ENCODE results near the gene CAD. TPM values are rescaled to one million over a fixed set of nuclear protein-coding genes. Genes with fewer than 3 reads are reported as not detected.

The CAD gene
- total RNA-seq, 1 experiment from 2014 or later, result 66.5 TPM

DNA sequence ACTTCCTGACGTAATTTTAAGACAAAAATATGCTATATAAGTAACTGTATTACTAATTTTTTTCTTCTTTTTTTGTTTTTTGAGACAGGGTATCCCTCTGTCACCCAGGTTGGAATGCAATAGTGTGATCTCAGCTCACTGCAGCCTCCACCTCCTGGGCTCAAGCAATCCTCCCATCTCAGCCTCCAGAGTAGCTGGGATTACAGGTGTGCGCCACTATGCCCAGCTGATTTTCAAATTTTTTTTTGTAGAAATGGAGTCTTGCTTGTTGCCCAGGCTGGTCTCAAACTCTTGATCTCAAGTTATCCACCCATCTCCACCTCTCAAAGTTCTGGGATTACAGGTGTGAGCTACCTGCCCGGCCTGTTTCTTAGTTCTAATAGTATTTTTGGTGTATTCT, 38.7 kb upstream of the CAD start:
- ChIA-PET POLR2A (interaction anchor here (0.6 kb wide), 1 partner anchor 44 kb away, joined by 3 read pairs; no protein-coding TSS in a partner anchor), CTCF (interaction anchor here (0.7 to 1.5 kb wide), 2 partner anchors 9 to 125 kb away, joined by 3 to 7 read pairs; no protein-coding TSS in a partner anchor)
- H3K36me3 Mint-ChIP-seq (ENCODE audit: insufficient read depth, unreplicated experiment), result no peaks in the 10 kb centered on the region
- H3K4me3 Mint-ChIP-seq (ENCODE audit: unreplicated experiment), result no peak overlapping the region
- H3K27me3 Mint-ChIP-seq (ENCODE audit: insufficient read depth, unreplicated experiment), result no peaks in the 10 kb centered on the region
- H3K4me1 Mint-ChIP-seq (ENCODE audit: insufficient read depth, unreplicated experiment), result peaks cover 6% of the 10 kb centered on the region
- H3K9me3 Mint-ChIP-seq (ENCODE audit: unreplicated experiment), result no peaks in the 10 kb centered on the region
- intact Hi-C loops (cut with micrococcal nuclease), result no loop called here
- no TSS peak for BruUV-seq (replicated peaks)
- no peak overlapping the region for H3K27ac Mint-ChIP-seq (ENCODE audit: low read depth, unreplicated experiment)
- DNase-seq (ENCODE audit: unreplicated experiment), result no peak
- TF ChIP-seq CTCF (IDR thresholded peaks at IDR 0.05; ENCODE audit: unreplicated experiment), result no peak

- no peak for TF ChIP-seq CTCF (IDR thresholded peaks at IDR 0.05; ENCODE audit: unreplicated experiment)
- no peaks in the 10 kb centered on the region for H3K9me3 Mint-ChIP-seq (ENCODE audit: unreplicated experiment)
- DNase-seq (ENCODE audit: unreplicated experiment), result no peak
- no peaks in the 10 kb centered on the region for H3K36me3 Mint-ChIP-seq (ENCODE audit: insufficient read depth, unreplicated experiment)
- H3K27me3 Mint-ChIP-seq (ENCODE audit: insufficient read depth, unreplicated experiment), result no peaks in the 10 kb centered on the region
- intact Hi-C loops (cut with micrococcal nuclease), result no loop called here
- no peak overlapping the region for H3K27ac Mint-ChIP-seq (ENCODE audit: low read depth, unreplicated experiment)
- BruUV-seq (replicated peaks), result no TSS peak
- H3K4me3 Mint-ChIP-seq (ENCODE audit: unreplicated experiment), result no peak overlapping the region
- ChIA-PET POLR2A (interaction anchor here (0.6 to 0.7 kb wide), 2 partner anchors 27 to 35 kb away, joined by 3 to 4 read pairs; no protein-coding TSS in a partner anchor), CTCF (interaction anchor here (1.5 kb wide), 1 partner anchor 10 kb away, joined by 7 read pairs; no protein-coding TSS in a partner anchor)
- H3K4me1 Mint-ChIP-seq (ENCODE audit: insufficient read depth, unreplicated experiment), result peaks cover 11% of the 10 kb centered on the region
Measured at GRCh38 chr2:27179344-27180000, 37.7 kb upstream of the CAD start.

DNA sequence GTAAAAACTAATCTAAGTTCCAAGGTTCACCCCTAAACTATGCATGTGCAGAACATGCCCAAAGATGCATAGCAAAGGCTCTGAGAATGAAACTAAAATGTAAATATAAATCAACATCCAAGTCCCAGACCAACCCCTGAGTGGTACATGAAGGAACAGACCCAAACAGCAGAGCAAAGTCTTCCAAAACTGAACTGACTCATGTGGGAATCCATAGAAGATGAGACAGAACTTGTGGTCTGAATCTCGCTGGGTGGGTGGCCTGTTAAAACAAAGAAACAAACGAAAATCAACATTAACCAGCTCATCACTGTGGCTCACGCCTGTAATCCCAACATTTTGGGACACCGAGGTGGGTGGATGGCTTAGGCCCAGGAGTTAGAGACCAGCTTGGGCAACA, 34.8 kb upstream of the CAD start:
- BruUV-seq (replicated peaks), result no TSS peak
- no peak overlapping the region for H3K27ac Mint-ChIP-seq (ENCODE audit: low read depth, unreplicated experiment)
- ChIA-PET POLR2A (no interaction called here), CTCF (interaction anchor here (5.3 kb wide), 1 partner anchor 12 kb away, joined by 27 read pairs; no protein-coding TSS in a partner anchor)
- TF ChIP-seq CTCF (IDR thresholded peaks at IDR 0.05; ENCODE audit: unreplicated experiment), result no peak
- no peaks in the 10 kb centered on the region for H3K9me3 Mint-ChIP-seq (ENCODE audit: unreplicated experiment)
- intact Hi-C loops (cut with micrococcal nuclease), result no loop called here
- DNase-seq (ENCODE audit: unreplicated experiment), result peak; percentile 8
- no peak overlapping the region for H3K4me3 Mint-ChIP-seq (ENCODE audit: unreplicated experiment)
- no peaks in the 10 kb centered on the region for H3K27me3 Mint-ChIP-seq (ENCODE audit: insufficient read depth, unreplicated experiment)
- H3K4me1 Mint-ChIP-seq (ENCODE audit: insufficient read depth, unreplicated experiment), result peaks cover 11% of the 10 kb centered on the region
- H3K36me3 Mint-ChIP-seq (ENCODE audit: insufficient read depth, unreplicated experiment), result no peaks in the 10 kb centered on the region

GRCh38 chr2:27184115-27184514, 33.1 kb upstream of the CAD start:
- BruUV-seq (replicated peaks), result no TSS peak
- CTCF ChIA-PET, result interaction anchor here (0.6 to 5.3 kb wide), 5 partner anchors 13 to 385 kb away, joined by 3 to 27 read pairs (median 3); no protein-coding TSS in a partner anchor
- DNase-seq (ENCODE audit: unreplicated experiment), result peak; percentile 23
- no peaks in the 10 kb centered on the region for H3K27me3 Mint-ChIP-seq (ENCODE audit: insufficient read depth, unreplicated experiment)
- H3K4me1 Mint-ChIP-seq (ENCODE audit: insufficient read depth, unreplicated experiment), result peaks cover 11% of the 10 kb centered on the region
- H3K4me3 Mint-ChIP-seq (ENCODE audit: unreplicated experiment), result no peak overlapping the region
- H3K36me3 Mint-ChIP-seq (ENCODE audit: insufficient read depth, unreplicated experiment), result no peaks in the 10 kb centered on the region
- TF ChIP-seq CTCF (IDR thresholded peaks at IDR 0.05; ENCODE audit: unreplicated experiment), result no peak
- POLR2A ChIA-PET, result no interaction called here
- H3K27ac Mint-ChIP-seq (ENCODE audit: low read depth, unreplicated experiment), result no peak overlapping the region
- intact Hi-C loops (cut with micrococcal nuclease), result no loop called here
- no peaks in the 10 kb centered on the region for H3K9me3 Mint-ChIP-seq (ENCODE audit: unreplicated experiment)

Measured in MCF 10A (cell line).